Embryonic facial prominence (tissue), 1 donor: ENCODE results near the gene POMT1.
"Not testable (repeated sequence)": the region's sequence is repeated elsewhere in the genome, so short reads cannot be mapped to it uniquely, and the experiment has no call there.

Experiments
- DNase-seq: peaks from one replicate; pipeline ENCODE4 v3.0.0-alpha.2; 2016; ENCODE audit errors: extremely low spot score

Gene POMT1

DNA sequence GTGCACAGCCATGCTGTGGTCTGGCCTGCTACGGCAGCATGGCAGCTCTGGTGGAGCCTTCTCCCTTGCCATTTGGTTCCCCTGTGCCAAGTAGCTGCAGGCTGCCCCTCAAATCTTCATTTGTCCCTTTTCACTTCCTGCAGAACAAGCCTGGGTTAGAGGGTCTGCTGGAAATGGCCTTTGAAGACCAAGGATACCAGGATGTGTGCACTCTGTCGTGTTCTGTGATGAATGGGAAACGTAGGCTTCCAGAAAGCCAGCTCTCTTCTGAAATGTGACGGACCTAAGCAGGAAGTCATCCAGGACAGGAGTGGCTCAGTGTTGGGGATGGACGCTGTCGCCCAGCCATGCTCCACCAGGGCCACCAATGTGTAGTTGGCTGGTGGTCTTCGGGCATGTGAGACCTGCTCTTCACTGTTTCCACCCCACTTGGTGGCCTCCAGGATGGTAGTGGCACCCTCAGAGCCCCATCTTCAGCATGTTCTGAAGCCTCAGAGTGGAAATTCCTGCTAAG lies 3.4 kb upstream of the POMT1 start:
- no peak for DNase-seq

DNA sequence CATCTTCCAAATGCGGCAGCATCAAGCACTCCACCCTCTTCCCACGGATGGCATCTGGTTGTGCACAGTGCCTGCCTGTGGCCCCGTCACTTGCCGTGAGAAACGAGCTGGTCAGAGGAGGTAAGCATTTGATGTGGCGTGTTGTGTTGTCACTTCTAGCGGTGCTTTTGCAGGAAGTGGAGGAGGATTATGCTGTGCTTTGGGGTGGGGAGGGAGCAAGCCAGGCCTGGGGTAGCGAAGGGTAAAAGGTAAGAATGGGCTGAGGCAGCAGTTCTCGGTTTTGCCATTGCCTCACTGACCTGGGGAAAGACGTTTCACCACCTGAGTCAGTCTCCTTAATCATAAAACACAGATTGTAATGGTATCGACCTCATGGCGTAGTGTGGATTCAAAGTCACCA lies 2.3 kb upstream of the POMT1 start:
- DNase-seq = no peak

DNA sequence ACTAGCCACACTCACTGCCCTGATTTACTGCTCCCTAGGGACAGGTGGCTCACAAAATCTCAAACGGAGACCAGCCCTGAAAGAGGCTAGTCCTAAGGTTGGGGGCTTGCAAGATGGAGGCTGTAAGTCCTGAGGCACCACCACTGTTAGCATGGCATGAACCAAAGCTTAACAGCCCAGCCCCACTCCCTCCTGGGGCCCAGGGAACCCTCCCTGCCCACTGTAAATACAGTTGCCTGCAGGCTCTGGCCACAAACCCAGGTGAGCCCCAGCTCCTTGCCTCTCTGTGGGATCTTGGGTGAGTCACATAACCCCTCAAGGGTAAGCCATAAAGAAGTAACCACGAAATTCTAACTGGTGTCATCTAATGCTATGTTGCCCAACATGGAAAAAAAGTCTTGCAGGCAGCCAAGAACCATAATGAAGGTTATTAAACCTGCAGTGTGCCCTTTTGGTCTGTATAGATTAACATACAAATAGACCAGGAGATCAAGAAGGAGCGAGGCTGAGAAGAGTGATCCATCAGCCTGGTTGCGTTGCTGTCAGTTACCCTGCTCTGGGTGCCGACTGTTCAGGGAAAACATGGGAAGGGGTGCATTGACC lies 1.7 kb upstream of the POMT1 start:
- no peak for DNase-seq

DNA sequence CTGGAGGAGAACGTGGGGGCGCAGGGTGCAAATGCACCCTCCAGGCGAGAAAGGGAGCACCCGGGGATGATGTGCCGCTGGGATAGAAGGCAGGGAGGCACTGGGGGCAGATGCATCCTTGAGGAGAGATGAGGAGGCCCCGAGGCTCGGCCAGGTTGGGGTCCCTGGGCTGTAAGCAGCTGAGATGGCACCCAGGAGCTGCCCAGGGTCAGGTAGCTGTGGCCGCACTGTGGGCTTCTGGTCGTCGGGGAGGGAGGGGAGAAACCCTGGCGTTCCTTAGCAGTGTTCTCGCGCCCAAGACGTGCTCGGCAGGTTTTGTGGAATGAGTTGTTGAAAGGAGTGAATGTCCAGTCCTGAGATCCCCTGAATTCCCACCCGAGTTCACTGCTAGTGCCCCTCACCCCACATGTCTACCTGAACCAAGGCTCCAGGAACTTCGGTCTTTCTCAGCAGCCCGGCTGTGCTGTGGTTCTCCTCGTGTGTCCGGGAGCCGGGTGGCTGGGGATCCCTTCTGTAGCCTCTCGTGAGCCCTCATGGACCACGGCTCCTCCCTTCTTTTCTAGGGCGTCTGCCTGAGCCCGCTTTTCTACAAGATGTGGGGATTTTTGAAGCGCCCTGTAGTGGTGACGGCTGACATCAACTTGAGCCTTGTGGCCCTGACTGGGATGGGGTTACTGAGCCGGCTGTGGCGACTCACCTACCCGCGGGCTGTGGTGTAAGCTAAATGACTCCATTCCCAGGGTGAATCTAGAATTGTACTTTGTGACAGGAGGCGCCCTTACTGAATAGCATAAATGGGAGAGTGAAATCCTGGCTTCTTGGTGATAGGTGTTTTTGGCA lies 1.1 kb downstream of the POMT1 start:
- DNase-seq = no peak

DNA sequence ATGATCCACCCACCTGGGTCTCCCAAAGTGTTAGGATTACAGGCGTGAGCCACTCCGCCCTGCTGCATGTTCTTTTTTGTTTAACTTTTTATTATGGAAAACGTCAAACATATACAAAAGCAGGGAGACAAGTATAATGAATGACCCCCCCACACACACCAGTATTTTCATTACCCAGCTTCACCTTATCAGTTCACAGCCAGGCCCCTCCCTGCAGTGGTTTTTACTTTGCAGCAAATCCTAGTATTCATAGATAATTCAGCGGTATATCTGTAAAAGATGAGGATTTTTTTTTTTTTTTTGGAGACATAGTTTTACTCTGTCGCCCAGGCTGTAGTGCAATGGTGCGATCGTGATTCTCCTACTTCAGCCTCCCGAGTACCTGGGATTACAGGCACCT lies 2.3 kb downstream of the POMT1 start:
- no peak for DNase-seq

DNA sequence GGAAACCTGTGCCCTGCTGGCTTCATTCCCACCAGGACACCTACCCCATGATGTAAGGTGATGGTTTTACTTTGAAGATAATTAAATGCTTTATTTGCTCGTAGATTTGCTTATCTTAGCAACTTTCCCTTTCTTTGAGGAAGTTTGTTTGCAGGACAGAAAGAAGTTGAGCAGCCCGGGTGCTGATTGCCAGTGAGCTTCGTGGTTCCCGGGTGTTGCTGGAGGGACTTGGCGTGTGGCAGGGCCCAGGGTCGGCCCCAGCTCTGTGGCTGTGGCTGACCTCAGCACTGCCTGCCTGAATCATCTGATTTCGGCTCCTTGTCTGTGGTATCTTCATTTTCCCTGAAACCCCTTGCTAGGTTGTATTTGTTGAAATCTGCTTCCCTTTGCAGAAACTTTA lies 8.7 kb downstream of the POMT1 start:
- DNase-seq = no peak

DNA sequence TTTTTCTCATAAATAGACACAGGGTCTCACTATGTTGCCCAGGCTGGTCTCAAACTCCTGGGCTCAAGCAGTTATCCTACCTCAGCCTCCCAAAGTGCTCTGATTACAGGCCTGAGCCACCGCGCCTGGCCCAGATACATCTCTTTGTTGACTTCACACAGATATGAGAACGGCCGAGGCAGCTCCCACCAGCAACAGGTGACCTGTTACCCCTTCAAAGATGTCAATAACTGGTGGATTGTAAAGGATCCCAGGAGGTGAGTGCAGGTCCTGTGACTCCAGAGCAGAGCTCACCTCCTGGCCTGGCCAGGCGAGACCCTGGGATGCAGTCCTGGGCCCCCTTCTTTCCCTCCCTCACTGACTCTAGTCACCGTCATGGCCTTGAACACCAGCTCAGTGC lies 9.2 kb downstream of the POMT1 start:
- no peak for DNase-seq

DNA sequence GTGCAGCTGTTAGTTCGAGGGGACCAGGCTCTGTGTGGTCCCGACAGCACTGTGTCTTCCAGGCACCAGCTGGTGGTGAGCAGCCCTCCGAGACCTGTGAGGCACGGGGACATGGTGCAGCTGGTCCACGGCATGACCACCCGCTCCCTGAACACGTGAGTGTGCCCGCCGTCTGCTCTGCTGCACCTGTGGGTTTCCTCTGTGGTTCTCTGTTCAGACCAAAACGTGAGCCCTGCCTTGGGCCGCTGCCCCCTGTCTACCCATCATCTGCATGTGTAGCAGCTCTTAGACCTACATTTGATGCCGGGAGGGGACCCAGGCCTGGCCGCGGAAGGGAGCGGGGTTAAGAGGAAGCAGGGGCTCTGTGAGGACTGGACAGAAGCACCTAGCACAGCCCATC lies 10.5 kb downstream of the POMT1 start:
- DNase-seq = no peak

DNA sequence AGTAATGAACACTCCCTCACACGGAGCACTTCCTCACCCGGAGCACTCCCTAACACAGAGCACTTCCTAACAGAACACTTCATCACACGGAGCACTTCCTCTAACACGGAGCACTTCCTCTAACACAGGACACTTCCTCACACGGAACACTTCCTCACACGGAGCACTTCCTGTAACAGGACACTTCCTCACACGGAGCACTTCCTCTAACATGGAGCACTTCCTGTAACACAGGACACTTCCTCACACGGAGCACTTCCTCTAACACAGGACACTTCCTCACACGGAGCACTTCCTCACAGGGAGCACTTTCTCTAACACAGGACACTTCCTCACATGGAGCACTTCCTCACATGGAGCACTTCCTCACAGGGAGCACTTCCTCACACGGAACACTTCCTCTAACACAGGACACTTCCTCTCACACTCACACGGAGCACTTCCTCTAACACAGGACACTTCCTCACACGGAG lies 12.9 kb downstream of the POMT1 start:
- not testable (repeated sequence) for DNase-seq

DNA sequence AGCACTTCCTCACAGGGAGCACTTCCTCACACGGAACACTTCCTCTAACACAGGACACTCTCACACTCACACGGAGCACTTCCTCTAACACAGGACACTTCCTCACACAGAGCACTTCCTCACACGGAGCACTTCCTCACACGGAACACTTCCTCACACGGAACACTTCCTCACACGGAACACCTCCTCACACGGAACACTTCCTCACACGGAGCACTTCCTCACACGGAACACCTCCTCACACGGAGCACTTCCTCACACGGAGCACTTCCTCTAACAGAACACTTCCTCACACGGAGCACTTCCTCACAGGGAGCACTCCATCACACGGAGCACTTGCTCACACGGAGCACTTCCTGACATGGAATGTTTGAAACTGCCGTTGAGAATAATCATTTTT lies 13.4 kb downstream of the POMT1 start:
- DNase-seq = no peak

DNA sequence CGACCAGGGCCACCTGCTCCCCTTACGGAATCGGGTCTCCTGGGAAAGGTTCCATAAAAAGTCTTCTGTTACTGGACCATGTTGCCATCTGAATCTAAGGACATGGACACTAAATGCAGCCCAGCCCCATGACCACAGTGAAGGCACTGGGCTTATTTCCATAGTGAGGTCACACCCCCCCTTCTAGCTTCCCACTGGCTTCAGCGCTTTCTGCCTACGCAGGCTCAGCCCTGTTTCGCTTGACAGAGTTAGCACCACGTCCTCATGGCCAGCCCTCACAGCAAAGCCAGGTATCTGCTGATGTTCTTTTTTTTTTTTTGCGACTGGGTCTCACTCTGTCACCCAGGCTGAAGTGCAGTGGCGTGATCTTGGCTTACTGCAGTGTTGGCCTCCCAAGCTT lies 14.2 kb downstream of the POMT1 start:
- DNase-seq = no peak

DNA sequence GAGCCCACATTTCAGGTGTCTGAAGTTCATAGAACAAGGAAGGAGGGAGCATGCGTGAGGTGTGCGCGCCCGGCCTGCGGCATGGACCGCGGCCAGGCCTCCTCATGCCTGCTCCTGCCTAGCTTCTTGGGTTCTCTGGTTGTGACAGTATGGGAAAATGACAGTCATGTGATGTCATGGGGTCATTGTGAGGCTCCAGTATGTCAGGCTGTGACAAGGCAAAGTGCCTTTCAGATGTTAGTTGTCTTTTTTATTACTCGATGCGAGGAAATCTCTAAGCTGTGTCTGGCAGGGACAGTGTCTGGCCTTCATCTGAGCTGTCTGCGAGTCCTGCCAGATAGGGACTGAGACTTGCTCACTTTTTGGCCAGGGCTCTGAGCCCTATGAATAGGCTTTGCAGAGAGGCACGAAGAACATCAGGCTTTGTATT lies 15.1 kb downstream of the POMT1 start:
- DNase-seq = no peak

DNA sequence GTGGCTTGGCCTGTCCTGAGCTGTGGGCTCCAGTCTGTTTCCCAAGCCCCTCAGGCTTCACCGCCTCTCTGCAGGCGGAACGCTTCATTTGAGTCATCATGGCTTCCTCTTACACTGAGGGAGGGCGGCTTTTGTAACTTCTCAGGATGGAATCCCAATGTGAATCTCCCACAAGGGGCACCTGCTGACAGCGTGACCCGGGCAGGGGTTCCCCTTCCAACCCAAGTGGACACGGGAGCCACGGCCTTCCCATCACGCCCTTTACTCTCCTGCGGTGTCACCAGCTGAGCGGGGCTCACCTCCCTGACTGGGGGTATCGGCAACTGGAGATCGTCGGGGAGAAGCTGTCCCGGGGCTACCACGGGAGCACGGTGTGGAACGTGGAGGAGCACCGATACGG lies 15.8 kb downstream of the POMT1 start:
- no peak for DNase-seq

DNA sequence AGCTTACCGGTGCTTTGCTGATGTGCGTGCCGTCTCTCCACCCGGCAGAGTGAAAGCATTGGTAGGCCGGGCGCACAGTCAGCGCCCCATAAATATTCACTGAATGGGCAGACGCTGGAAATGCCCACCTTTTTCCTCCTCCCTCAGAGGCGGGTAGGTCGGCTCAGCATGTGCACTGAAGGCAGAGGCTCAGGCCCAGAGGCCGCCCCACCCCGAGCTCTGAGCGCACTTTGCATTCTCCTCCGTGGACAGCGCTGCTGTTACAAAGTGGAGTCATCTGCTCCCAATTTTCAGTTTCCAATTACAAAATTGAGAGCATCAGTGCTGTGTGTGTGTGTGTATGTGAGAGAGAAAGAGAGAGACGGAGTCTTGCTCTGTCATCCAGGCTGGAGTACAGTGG lies 17.8 kb downstream of the POMT1 start:
- no peak for DNase-seq

DNA sequence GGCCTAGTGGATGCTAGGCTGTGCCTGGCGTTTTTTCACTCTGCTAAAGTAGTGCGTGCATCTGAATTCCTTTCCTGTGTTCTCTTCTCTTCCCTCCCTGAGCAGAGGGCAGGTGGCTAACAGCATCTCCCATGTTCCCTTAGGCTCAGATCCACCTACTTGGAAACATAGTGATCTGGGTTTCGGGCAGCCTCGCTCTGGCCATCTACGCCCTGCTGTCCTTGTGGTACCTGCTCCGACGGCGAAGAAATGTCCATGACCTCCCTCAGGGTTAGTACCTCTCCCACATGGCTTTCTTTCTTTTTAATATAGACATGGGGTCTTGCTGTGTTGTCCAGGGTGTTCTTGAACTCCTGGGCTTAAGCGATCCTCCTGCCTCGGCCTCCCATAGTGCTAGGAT lies 18.5 kb downstream of the POMT1 start:
- DNase-seq = no peak

DNA sequence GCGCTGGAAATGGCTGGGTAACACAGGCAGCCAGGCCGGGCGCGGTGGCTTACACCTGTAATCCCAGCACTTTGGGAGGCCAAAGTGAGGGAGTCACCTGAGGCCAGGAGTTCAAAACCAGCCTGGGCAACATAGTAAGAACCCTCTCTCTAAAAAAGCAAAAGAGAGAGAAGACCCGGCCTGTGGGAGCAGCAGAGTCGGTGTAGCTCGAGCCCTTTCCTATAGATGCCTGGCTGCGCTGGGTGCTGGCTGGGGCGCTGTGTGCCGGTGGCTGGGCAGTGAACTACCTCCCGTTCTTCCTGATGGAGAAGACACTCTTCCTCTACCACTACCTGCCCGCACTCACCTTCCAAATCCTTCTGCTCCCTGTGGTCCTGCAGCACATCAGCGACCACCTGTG lies 19.1 kb downstream of the POMT1 start:
- no peak for DNase-seq

DNA sequence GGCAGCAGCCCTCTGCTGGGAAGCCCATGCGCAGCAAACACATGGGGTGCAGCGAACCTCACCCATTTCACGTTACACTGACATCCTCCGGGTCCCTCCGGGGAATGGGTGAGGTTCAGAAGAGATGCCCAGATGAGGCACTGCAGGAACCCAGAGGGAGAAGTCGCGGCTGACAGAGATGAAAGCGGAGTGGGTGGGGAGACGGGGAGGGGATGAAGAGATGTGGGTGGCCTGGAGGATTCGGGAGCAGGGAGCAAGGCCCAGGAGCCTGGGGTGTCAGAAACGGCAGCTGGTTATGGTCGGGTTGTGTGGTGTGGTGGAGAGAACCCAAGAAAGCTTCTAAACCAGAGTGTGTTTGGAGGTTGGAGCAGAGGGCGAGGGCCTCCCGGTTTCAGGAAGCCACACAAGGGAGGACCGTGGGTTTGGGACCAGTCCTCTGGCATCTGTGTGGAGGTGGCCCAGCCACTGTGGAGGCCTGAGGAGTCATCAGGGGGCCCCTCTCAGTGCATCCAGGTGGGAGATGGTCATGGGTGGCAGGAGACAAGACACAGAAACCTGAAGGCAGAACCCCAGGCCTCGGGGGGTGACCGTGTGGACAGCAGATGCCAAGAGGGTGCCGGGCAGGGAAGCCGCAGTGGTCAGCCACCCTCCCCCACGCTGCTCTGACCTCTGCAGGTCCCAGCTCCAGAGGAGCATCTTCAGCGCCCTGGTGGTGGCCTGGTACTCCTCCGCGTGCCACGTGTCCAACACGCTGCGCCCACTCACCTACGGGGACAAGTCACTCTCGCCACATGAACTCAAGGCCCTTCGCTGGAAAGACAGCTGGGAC lies 19.8 kb downstream of the POMT1 start:
- no peak for DNase-seq

DNA sequence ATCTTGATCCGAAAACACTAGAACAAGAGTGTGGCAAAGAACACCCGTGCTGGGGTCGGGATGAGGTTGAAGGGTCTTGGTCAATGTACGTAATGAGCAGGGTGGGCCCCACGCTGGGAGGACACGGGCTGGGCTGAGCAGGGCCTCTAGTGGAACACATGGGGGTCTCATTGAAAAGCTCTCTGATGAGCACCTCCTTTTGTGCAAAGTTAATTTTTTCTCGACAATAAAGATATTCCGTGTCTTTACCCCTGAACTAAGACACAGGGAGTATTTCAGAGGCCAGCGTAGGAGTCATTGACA lies 20.3 kb downstream of the POMT1 start:
- no peak for DNase-seq

DNA sequence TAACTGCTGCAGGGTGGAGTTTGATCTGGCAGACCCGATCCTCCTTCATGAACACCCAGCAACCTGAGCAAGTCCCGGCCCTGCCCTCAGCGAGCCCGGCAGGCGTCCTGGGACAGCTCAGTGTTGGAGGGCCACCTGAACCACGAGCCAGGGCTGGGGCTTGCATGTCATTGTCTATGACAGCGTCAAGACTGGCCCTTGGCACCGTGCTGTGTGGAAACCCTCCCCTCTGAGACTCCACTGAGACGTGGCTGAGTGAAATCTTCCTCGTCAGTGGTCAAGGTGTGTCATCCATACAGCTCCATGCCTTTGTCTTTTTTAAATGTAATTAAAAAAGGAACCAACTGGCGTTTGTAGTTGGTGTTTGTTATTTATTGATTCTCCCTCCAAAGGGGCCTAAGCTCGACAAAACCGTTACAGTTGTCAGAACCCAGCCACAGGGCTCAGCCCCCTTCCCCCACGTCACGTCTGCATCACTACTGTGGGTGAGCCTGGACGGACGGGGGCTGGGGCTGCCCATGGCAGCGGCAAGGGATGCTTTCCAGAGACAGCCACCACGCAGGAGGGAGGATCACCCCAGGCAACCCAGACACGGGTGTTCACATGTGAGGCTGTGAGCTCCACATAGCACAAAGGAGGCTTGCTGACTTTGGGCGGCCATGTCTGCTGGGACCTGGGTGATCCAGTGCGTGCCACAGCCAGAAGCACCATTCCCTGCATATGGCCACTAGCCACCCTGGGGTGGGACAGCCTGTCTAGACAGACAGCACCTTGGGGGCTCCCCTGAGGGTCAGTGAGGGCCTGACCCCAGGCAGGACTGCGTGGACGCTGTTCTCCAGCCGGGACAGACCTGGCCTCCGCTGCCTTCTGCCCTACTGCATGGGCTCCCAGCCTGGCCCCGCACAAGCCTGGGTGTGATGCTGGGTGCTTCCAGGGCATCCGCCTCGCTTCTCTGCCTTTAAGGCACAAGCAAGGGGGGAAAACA lies 21.0 kb downstream of the POMT1 start:
- DNase-seq = no peak

DNA sequence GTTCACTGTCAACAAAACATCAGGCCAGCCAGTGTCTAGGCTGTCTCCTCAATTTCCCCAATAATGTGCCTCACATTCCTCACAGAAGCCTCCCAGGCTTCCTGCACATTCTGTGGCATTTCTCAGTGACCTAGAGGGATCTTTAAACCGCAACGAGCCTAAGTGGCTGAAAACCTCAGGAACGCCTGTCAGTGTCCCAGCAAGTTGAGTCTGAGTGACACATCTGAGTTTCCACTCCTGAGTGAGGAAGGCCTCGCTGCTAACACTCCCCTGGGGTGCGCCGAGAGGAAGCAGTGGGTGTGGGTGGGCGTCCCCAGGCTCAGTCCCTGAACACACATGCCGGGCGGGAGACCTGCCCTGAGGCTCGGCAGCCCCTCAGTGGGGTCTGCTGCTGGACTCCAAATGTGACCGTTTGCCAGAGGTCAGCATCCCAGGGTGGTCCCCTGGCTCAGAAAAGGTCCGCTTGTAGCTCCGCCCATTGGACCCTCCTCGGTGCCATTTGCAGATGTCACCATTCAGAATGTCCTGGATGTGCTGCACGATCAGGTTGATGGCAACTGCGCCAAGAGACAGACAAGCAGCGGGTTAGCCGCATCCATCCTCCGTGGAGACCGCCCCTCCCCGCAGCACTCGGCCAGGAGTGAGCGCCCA lies 22.1 kb downstream of the POMT1 start:
- no peak for DNase-seq
